Measurements from ENCODE around the gene MAP4K3.

- TF ChIP-seq EP300 (IDR thresholded peaks at IDR 0.05) (no peak), POLR2A (IDR thresholded peaks at IDR 0.05) (no peak), CTCF (IDR thresholded peaks at IDR 0.05) (no peak)
Measured at GRCh38 chr2:39401319-39401718, 35.8 kb downstream of the MAP4K3 start.
